ENCODE results near the gene FSTL4. TPM values are rescaled to one million over a fixed set of nuclear protein-coding genes. Genes with fewer than 3 reads are reported as not detected.

The FSTL4 gene
- total and polyA plus RNA-seq, 4 donors, result 0.02 to 0.18 TPM; not detected in 2

DNA sequence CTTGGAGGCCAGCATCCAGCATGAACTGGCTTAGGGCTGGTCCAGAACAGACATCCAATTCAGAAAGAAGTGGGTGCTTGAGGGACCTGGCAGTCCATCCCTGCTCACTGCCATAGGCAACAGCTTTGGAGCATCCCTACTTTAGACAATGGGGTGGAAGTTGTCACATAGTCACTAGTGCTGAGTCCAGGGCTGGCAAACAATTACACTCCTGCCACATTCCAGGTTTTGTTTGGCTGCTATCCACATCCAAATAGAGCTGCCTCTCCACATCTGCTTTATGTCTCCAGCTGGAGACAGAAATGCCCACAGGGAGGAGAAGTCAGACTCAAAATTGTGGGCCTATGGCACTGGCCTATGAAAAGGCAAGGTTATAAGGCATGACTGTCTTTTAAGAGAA is 7.0 kb downstream of the FSTL4 start:
- no peak for TF ChIP-seq NR2F2 (IDR thresholded peaks at IDR 0.05)
- TF ChIP-seq JUND (IDR thresholded peaks at IDR 0.05), result no peak
- TF ChIP-seq SP1 (IDR thresholded peaks at IDR 0.05), result no peak
- no peak for TF ChIP-seq YY1 (IDR thresholded peaks at IDR 0.05)
- no peak for TF ChIP-seq RXRA (IDR thresholded peaks at IDR 0.05)
- TF ChIP-seq FOXA2 (IDR thresholded peaks at IDR 0.05), result no peak
- no peak for TF ChIP-seq HNF4A (conservative IDR thresholded peaks at IDR 0.05)
- no peak for TF ChIP-seq REST (IDR thresholded peaks at IDR 0.05)
- TF ChIP-seq, protein P1, sequence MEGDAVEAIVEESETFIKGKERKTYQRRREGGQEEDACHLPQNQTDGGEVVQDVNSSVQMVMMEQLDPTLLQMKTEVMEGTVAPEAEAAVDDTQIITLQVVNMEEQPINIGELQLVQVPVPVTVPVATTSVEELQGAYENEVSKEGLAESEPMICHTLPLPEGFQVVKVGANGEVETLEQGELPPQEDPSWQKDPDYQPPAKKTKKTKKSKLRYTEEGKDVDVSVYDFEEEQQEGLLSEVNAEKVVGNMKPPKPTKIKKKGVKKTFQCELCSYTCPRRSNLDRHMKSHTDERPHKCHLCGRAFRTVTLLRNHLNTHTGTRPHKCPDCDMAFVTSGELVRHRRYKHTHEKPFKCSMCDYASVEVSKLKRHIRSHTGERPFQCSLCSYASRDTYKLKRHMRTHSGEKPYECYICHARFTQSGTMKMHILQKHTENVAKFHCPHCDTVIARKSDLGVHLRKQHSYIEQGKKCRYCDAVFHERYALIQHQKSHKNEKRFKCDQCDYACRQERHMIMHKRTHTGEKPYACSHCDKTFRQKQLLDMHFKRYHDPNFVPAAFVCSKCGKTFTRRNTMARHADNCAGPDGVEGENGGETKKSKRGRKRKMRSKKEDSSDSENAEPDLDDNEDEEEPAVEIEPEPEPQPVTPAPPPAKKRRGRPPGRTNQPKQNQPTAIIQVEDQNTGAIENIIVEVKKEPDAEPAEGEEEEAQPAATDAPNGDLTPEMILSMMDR (IDR thresholded peaks at IDR 0.05; ENCODE audit: low read depth, low read length, missing input control), result no peak
- no peak for TF ChIP-seq TAF1 (conservative IDR thresholded peaks at IDR 0.05)
- TF ChIP-seq ZBTB33 (IDR thresholded peaks at IDR 0.05), result no peak
- no peak for TF ChIP-seq HNF4G (IDR thresholded peaks at IDR 0.05)
- TF ChIP-seq RAD21 (IDR thresholded peaks at IDR 0.05), result no peak
- TF ChIP-seq EGR1 (IDR thresholded peaks at IDR 0.05; ENCODE audit: low read depth in 2 of 2), result no peak
- TF ChIP-seq GABPA (IDR thresholded peaks at IDR 0.05 in 1 of 2, conservative IDR thresholded peaks at IDR 0.05 in 1 of 2), result no peak
- Histone ChIP-seq H3K27ac (ENCODE audit: low read depth in 1 of 2, low read length in 2 of 2) (no peak overlapping the region), H3K36me3 (ENCODE audit: control insufficient read depth in 4 of 4, insufficient read depth in 3 of 4, low read depth in 1 of 4, low read length in 3 of 4) (no peaks in the 10 kb centered on the region), H3K9ac (ENCODE audit: low read depth in 1 of 2, low read length in 2 of 2) (no peak overlapping the region), H3K4me1 (ENCODE audit: control insufficient read depth in 4 of 4, insufficient read depth in 4 of 4, low read length in 3 of 4) (no peaks in the 10 kb centered on the region), H3K27me3 (ENCODE audit: control insufficient read depth in 4 of 4, insufficient read depth in 4 of 4, low read length in 3 of 4) (peaks cover 4 to 6% (median 4%) of the 10 kb centered on the region in 4 donors), H3K9me3 (ENCODE audit: control insufficient read depth in 4 of 4, low read length in 3 of 4) (no peaks in the 10 kb centered on the region), H3K4me3 (ENCODE audit: low read depth in 1 of 3, low read length in 3 of 3) (no peak overlapping the region)
- DNase-seq (ENCODE audit: low spot score), result no peak

DNA sequence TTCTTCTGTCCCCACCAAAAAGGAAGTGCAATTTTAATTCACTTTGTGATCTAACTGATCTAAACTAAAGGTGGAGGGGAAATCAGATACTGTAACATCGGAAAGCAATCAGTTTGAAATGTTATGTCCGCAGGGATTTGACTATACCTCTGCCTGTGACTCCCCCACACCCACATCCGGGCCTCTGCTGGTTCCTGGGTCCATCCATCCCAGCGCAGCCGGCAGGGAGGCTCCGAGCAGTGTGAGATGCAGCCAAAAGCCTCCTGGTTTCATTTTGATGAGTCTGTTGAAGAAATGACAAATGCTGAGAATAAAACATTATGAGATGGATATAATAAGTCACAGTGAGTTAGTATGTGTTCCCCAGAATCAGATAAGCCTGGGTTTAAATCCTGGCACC is 8.6 kb downstream of the FSTL4 start:
- Histone ChIP-seq H3K9me3 (ENCODE audit: control insufficient read depth in 4 of 4, low read length in 3 of 4) (no peaks in the 10 kb centered on the region), H3K9ac (ENCODE audit: low read depth in 1 of 2, low read length in 2 of 2) (no peak overlapping the region), H3K4me1 (ENCODE audit: control insufficient read depth in 4 of 4, insufficient read depth in 4 of 4, low read length in 3 of 4) (no peaks in the 10 kb centered on the region), H3K4me3 (ENCODE audit: low read depth in 1 of 3, low read length in 3 of 3) (no peak overlapping the region), H3K36me3 (ENCODE audit: control insufficient read depth in 4 of 4, insufficient read depth in 3 of 4, low read depth in 1 of 4, low read length in 3 of 4) (no peaks in the 10 kb centered on the region), H3K27ac (ENCODE audit: low read depth in 1 of 2, low read length in 2 of 2) (no peak overlapping the region), H3K27me3 (ENCODE audit: control insufficient read depth in 4 of 4, insufficient read depth in 4 of 4, low read length in 3 of 4) (peaks cover 0 to 1% (median 0%) of the 10 kb centered on the region in 4 donors)
- WGBS, result 75% methylated on average over 6 of the region's 6 CpGs
- no peak for DNase-seq (ENCODE audit: low spot score)
- TF ChIP-seq REST (IDR thresholded peaks at IDR 0.05) (no peak), ZBTB33 (IDR thresholded peaks at IDR 0.05) (no peak), TAF1 (conservative IDR thresholded peaks at IDR 0.05) (no peak), NR2F2 (IDR thresholded peaks at IDR 0.05) (no peak), RAD21 (IDR thresholded peaks at IDR 0.05) (no peak), YY1 (IDR thresholded peaks at IDR 0.05) (no peak), GABPA (IDR thresholded peaks at IDR 0.05 in 1 of 2, conservative IDR thresholded peaks at IDR 0.05 in 1 of 2) (no peak)
- TF ChIP-seq, protein P1 (IDR thresholded peaks at IDR 0.05; ENCODE audit: low read depth, low read length, missing input control), result no peak
- TF ChIP-seq, protein P2, sequence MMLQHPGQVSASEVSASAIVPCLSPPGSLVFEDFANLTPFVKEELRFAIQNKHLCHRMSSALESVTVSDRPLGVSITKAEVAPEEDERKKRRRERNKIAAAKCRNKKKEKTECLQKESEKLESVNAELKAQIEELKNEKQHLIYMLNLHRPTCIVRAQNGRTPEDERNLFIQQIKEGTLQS (IDR thresholded peaks at IDR 0.05), result no peak

All from liver (tissue), 9 donors.